Esophagus muscularis mucosa (tissue), 4 donors: ENCODE measurements around the gene ZNF343. TPM values are rescaled to one million over a fixed set of nuclear protein-coding genes. Genes with fewer than 3 reads are reported as not detected.

Source experiments
- DNase-seq: peaks from one replicate; pipeline ENCODE4 v3.0.0-alpha.2; 2017; ENCODE audit errors: extremely low spot score
- H3K27ac ChIP-seq, 4 donors: fragments of 200-600 bp; sonication (generic); replicated peaks in 1 of 4; 1 replicate in 3 of 4; 2 replicates in 1 of 4; pipeline ENCODE4 v1.5.1; 2016 to 2019; ENCODE audit warnings: mild to moderate bottlenecking in 1 of 4
- H3K27me3 ChIP-seq, 4 donors: fragments of 200-600 bp; sonication (generic); one replicate each; pipeline versions ENCODE4 v1.5.1 to v1.6.0; 2016 to 2019
- H3K36me3 ChIP-seq, 4 donors: fragments of 200-600 bp; sonication (generic); one replicate each; pipeline ENCODE4 v1.5.1; 2016 to 2019
- H3K4me1 ChIP-seq, 4 donors: fragments of 200-600 bp; sonication (generic); one replicate each; pipeline ENCODE4 v1.5.1; 2016 to 2019
- H3K4me3 ChIP-seq, 4 donors: fragments of 200-600 bp; sonication (generic); 1 replicate in 2 of 4; 2 replicates in 2 of 4; pipeline ENCODE4 v1.5.1; 2016 to 2019; ENCODE audit warnings: mild to moderate bottlenecking in 4 of 4, moderate library complexity in 1 of 4
- H3K9me3 ChIP-seq, 4 donors: fragments of 200-600 bp; sonication (generic); 1 replicate in 3 of 4; 2 replicates in 1 of 4; pipeline ENCODE4 v1.5.1; 2016 to 2019
- CTCF ChIP-seq, 3 experiments: fragments of 200-600 bp in 2 of 3; fragments of 450-650 bp in 1 of 3; sonication (generic) in 2 of 3; IDR thresholded peaks; one replicate each; pipeline ENCODE4 v1.5.1; 2017 to 2019; ENCODE audit warnings: antibody characterized with exemption in 3 of 3, mild to moderate bottlenecking in 2 of 3, moderate library complexity in 1 of 3
- EP300 ChIP-seq: sonication (generic); formaldehyde crosslinking; IDR thresholded peaks from one replicate; pipeline ENCODE4 v1.6.1; 2017; ENCODE audit warnings: antibody characterized with exemption
- POLR2A ChIP-seq: fragments of 450-650 bp; IDR thresholded peaks from one replicate; pipeline ENCODE4 v1.6.1; 2017; ENCODE audit warnings: antibody characterized with exemption, moderate library complexity, mild to moderate bottlenecking, low read depth
- POLR2AphosphoS5 ChIP-seq, 2 donors: sonication (generic); formaldehyde crosslinking; IDR thresholded peaks; one replicate each; pipeline ENCODE4 v1.6.1; 2017; ENCODE audit warnings: antibody characterized with exemption in 2 of 2
- WGBS: methylation state at CpG from one replicate; pipeline ENCODE4 v1.1.5; 2018; 5-methylcytosine and 5-hydroxymethylcytosine counted together
- intact Hi-C: fragments of 100-400 bp; cut with DNase I; formaldehyde crosslinking; loops from one replicate; pipeline ENCODE4 v1.15.1; 2023
- total RNA-seq, 4 donors: library from RNA; depleted of rRNA; stranded (reverse); fragments of >200 nt; gene quantifications; one replicate each; pipeline versions ENCODE4 v1.1.0 to v1.2.1, GENCODE V29; 2016

ZNF343 gene
- total RNA-seq, 4 donors from 2014 or later = 9.9 to 19.5 (median 16.1) TPM

GRCh38 chr20:2542361-2542760 is 33.6 kb upstream of the ZNF343 start:
- Histone ChIP-seq H3K4me1 (no peaks in the 10 kb centered on the region), H3K9me3 (no peaks in the 10 kb centered on the region), H3K27me3 (peaks cover 0 to 40% (median 0%) of the 10 kb centered on the region in 4 donors), H3K27ac (no peak overlapping the region), H3K4me3 (no peak overlapping the region), H3K36me3 (no peaks in the 10 kb centered on the region)
- peak; percentile 7 for DNase-seq
- intact Hi-C loops = no loop called here
- TF ChIP-seq EP300 (no peak), POLR2AphosphoS5 (IDR thresholded peaks at IDR 0.05) (no peak), CTCF (IDR thresholded peaks at IDR 0.05) (no peak), POLR2A (no peak)
- 83% methylated on average over 4 of the region's 4 CpGs for WGBS

- Histone ChIP-seq H3K27me3 (peaks cover 0 to 45% (median 0%) of the 10 kb centered on the region in 4 donors), H3K27ac (no peak overlapping the region), H3K9me3 (no peaks in the 10 kb centered on the region), H3K4me1 (no peaks in the 10 kb centered on the region), H3K4me3 (no peak overlapping the region), H3K36me3 (no peaks in the 10 kb centered on the region)
- 76% methylated on average over 2 of the region's 2 CpGs for WGBS
- intact Hi-C loops = no loop called here
- TF ChIP-seq POLR2A = no peak
- no peak for TF ChIP-seq POLR2AphosphoS5 (IDR thresholded peaks at IDR 0.05)
- no peak for TF ChIP-seq CTCF (IDR thresholded peaks at IDR 0.05)
- TF ChIP-seq EP300 = no peak
- no peak for DNase-seq
Observed at GRCh38 chr20:2541940-2542339, 33.2 kb upstream of the ZNF343 start.

- Histone ChIP-seq H3K36me3 (no peaks in the 10 kb centered on the region), H3K4me3 (no peak overlapping the region), H3K27ac (no peak overlapping the region), H3K27me3 (peaks cover 0 to 71% (median 0%) of the 10 kb centered on the region in 4 donors), H3K4me1 (no peaks in the 10 kb centered on the region), H3K9me3 (no peaks in the 10 kb centered on the region)
- TF ChIP-seq POLR2A (no peak), CTCF (IDR thresholded peaks at IDR 0.05) (no peak), EP300 (no peak), POLR2AphosphoS5 (IDR thresholded peaks at IDR 0.05) (no peak)
- no peak for DNase-seq
- intact Hi-C loops = no loop called here
- WGBS = 56% methylated on average over 8 of the region's 8 CpGs
Observed at GRCh38 chr20:2538931-2539720, 30.4 kb upstream of the ZNF343 start.

- H3K9me3 ChIP-seq = no peaks in the 10 kb centered on the region
- no peak overlapping the region for H3K4me3 ChIP-seq
- DNase-seq = no peak
- H3K27ac ChIP-seq = no peak overlapping the region
- H3K4me1 ChIP-seq = no peaks in the 10 kb centered on the region
- intact Hi-C loops = no loop called here
- H3K36me3 ChIP-seq = no peaks in the 10 kb centered on the region
- 78% methylated on average over 12 of the region's 12 CpGs for WGBS
- TF ChIP-seq POLR2AphosphoS5 (IDR thresholded peaks at IDR 0.05) = no peak
- no peak for TF ChIP-seq EP300
- peaks cover 0 to 74% (median 0%) of the 10 kb centered on the region in 4 donors for H3K27me3 ChIP-seq
Observed at GRCh38 chr20:2538356-2538755, 29.6 kb upstream of the ZNF343 start.

- no peak for DNase-seq
- 78% methylated on average over 5 of the region's 5 CpGs for WGBS
- Histone ChIP-seq H3K4me1 (no peaks in the 10 kb centered on the region), H3K27ac (no peak overlapping the region), H3K27me3 (peaks cover 0 to 75% (median 0%) of the 10 kb centered on the region in 4 donors), H3K9me3 (no peaks in the 10 kb centered on the region), H3K36me3 (no peaks in the 10 kb centered on the region), H3K4me3 (no peak overlapping the region)
- no peak for TF ChIP-seq EP300
- TF ChIP-seq CTCF (IDR thresholded peaks at IDR 0.05) = no peak
- TF ChIP-seq POLR2A = no peak
- no peak for TF ChIP-seq POLR2AphosphoS5 (IDR thresholded peaks at IDR 0.05)
- intact Hi-C loops = no loop called here
Observed at GRCh38 chr20:2537101-2537500, 28.4 kb upstream of the ZNF343 start.
